ENCODE measurements around the gene GIMAP8. TPM values are rescaled to one million over a fixed set of nuclear protein-coding genes. Genes with fewer than 3 reads are reported as not detected.

GIMAP8 gene
- total and polyA plus RNA-seq, 11 donors, result 11.3 to 36.0 (median 14.9) TPM

DNA sequence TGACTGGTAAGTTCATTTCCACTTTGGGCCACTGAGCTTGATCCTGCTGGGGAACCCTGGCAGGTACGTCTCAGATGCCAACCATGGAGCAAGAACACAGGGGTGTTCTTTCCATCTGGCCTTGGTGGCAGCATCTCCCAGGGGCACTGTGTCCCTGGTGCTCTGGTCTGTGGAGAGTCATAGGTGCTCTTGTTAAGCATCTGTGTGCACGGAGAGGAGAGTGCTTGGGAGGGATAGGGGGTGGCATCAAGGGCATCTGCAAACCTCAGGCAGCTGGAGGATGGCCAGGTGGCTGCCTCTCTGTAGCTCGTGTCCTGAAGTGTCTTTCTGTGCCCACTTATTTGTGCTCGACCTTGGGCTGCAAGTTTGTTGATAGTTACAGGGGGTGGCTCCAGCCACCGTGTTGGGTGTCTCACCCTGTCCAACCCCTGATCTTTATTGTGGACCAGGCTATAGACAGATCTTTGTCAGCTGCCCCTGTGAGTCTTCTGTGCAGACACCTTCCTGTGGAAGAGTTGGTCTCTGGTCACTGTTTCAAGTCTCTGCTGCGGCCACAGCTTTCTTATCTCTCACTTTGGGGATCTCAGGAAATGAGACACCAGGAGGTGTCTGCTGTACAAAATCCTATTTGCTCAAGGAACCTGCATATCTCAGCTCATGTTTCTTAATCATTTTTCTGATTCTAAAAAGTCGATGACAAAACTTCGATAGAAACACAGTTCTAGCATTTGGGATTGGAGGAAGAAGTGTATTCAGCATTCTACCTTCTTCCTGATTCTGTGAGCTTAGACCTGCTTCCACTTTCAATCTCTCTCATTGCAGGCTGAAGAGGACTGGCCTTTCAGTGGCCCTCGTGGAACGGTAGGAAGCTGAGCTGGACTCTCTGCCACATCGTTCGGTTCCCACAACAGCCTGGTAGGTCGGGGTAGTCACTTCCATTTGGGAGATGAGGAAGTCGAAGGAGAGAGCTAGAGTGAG lies 17.2 kb upstream of the GIMAP8 start:
- DNase-seq, result no peak
- peak overlapping the region in 1 of 12 donors; percentile 8 for H3K4me3 ChIP-seq
- WGBS, 4 donors, result 67 to 76% (median 70%) methylated on average over 14 of the region's 14 CpGs
- ATAC-seq, result peak in 3 of 4 donors; percentile 21 to 40 (median 22)
- H3K27ac ChIP-seq, result peak overlapping the region in 1 of 12 donors; percentile 55
- H3K9me3 ChIP-seq, result no peaks in the 10 kb centered on the region
- intact Hi-C loops (cut with DNase I), result no loop called here
- TF ChIP-seq, protein P1, sequence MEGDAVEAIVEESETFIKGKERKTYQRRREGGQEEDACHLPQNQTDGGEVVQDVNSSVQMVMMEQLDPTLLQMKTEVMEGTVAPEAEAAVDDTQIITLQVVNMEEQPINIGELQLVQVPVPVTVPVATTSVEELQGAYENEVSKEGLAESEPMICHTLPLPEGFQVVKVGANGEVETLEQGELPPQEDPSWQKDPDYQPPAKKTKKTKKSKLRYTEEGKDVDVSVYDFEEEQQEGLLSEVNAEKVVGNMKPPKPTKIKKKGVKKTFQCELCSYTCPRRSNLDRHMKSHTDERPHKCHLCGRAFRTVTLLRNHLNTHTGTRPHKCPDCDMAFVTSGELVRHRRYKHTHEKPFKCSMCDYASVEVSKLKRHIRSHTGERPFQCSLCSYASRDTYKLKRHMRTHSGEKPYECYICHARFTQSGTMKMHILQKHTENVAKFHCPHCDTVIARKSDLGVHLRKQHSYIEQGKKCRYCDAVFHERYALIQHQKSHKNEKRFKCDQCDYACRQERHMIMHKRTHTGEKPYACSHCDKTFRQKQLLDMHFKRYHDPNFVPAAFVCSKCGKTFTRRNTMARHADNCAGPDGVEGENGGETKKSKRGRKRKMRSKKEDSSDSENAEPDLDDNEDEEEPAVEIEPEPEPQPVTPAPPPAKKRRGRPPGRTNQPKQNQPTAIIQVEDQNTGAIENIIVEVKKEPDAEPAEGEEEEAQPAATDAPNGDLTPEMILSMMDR (IDR thresholded peaks at IDR 0.05), result no peak
- no peak for TF ChIP-seq POLR2A (IDR thresholded peaks at IDR 0.05)
- H3K27me3 ChIP-seq, result peaks cover 0 to 13% (median 0%) of the 10 kb centered on the region in 9 donors
- peaks cover 0 to 43% (median 0%) of the 10 kb centered on the region in 12 donors for H3K4me1 ChIP-seq
- no peaks in the 10 kb centered on the region for H3K36me3 ChIP-seq

DNA sequence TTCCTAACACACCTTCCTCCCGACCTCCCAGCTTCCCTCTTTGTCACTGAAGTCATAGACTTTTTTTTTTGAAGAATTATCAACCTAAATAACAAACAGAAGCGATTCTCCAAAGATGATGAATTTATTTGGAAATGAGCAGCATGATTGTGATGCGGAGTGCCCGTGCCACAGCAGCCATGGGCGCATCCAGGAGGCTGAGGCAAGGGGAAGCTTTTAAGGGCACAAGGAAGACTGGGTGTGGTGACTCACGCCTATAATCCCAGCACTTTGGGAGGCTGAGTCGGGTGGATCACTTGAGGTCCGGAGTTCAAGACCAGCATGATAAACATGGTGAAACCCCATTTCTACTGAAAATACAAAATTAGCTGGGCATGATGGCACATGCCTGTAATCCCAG lies 16.2 kb upstream of the GIMAP8 start:
- H3K9me3 ChIP-seq, result no peaks in the 10 kb centered on the region
- no peaks in the 10 kb centered on the region for H3K36me3 ChIP-seq
- DNase-seq, result no peak
- intact Hi-C loops (cut with DNase I), result no loop called here
- 84 to 91% (median 87%) methylated on average over 8 of the region's 8 CpGs for WGBS, 4 donors
- peaks cover 0 to 33% (median 0%) of the 10 kb centered on the region in 12 donors for H3K4me1 ChIP-seq
- no peak for ATAC-seq
- no peak overlapping the region for H3K27ac ChIP-seq
- TF ChIP-seq POLR2A (IDR thresholded peaks at IDR 0.05), result no peak
- TF ChIP-seq, protein P1 (IDR thresholded peaks at IDR 0.05), result no peak
- peaks cover 0 to 12% (median 0%) of the 10 kb centered on the region in 9 donors for H3K27me3 ChIP-seq
- peak overlapping the region in 1 of 12 donors; percentile 8 for H3K4me3 ChIP-seq

DNA sequence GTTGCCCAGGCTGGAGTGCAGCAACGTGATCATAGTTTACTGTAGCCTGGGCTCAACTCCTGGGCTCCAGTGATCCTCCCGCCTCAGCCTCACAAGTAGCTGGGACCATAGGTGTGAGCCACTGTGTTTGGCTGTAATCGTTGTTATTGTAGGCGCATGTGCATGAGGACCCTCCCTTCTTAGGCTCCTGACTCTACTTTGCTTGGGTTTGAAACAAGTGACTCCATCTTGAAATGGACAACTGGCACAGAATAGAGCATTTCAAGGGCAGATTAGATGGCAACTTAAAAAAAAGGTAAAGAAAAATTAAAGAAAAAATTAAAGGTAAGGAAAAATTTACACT lies 15.4 kb upstream of the GIMAP8 start:
- no peaks in the 10 kb centered on the region for H3K9me3 ChIP-seq
- ATAC-seq (no peak), DNase-seq (no peak)
- H3K36me3 ChIP-seq, result no peaks in the 10 kb centered on the region
- peaks cover 0 to 38% (median 0%) of the 10 kb centered on the region in 12 donors for H3K4me1 ChIP-seq
- peaks cover 0 to 5% (median 0%) of the 10 kb centered on the region in 9 donors for H3K27me3 ChIP-seq
- 69 to 86% (median 77%) methylated on average over 4 of the region's 4 CpGs for WGBS, 4 donors
- H3K27ac ChIP-seq, result peak overlapping the region in 1 of 12 donors; percentile 69
- TF ChIP-seq, protein P1 (IDR thresholded peaks at IDR 0.05), result no peak
- no peak for TF ChIP-seq POLR2A (IDR thresholded peaks at IDR 0.05)
- no peak overlapping the region for H3K4me3 ChIP-seq
- intact Hi-C loops (cut with DNase I), result no loop called here

DNA sequence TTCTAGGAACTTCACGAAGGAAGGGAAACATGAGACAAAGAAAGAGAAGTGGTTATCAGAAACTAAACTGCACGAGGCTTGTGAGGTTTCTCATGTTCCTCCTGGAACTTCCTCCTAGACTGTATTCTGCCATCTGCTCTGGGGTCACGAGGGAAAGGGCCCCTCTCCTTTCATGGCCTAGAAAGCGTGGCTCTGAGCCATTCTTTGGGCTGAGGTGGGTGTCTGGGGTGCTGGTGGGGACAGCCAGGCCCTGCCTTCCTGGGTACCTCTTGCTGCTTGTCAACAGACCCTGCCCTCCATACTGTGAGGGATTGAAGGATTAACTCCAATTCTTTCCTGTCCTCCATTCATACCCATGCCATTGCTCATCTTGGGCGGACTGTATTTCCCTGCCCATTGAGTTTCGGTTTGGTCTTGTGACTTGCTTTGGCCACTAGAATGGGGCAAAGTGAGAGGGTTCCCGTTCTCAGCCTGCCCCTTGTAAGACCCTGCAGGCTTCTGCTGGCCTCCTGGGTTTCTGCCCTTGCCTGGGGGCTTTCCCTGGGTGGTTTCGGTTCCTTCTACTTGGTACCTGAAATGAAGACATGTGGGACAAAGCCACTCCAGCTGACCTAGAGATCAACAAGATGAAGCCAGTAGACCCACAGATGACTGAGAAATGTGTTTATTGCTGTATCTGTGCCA lies 14.9 kb upstream of the GIMAP8 start:
- TF ChIP-seq, protein P1 (IDR thresholded peaks at IDR 0.05), result no peak
- TF ChIP-seq POLR2A (IDR thresholded peaks at IDR 0.05), result no peak
- H3K27ac ChIP-seq, result peak overlapping the region in 1 of 12 donors; percentile 69
- ATAC-seq (peak in 2 of 4 donors; percentile 33 to 65), DNase-seq (no peak)
- H3K4me3 ChIP-seq, result no peak overlapping the region
- peaks cover 0 to 43% (median 0%) of the 10 kb centered on the region in 12 donors for H3K4me1 ChIP-seq
- H3K27me3 ChIP-seq, result peaks cover 0 to 5% (median 0%) of the 10 kb centered on the region in 9 donors
- 65 to 81% (median 76%) methylated on average over 8 of the region's 8 CpGs for WGBS, 4 donors
- intact Hi-C loops (cut with DNase I), result no loop called here
- H3K36me3 ChIP-seq, result no peaks in the 10 kb centered on the region
- H3K9me3 ChIP-seq, result peaks cover 0 to 1% (median 0%) of the 10 kb centered on the region in 12 donors

Measured in heart left ventricle (tissue), 16 donors.